ENCODE measurements around the gene GFER.
"Not testable (repeated sequence)": the region's sequence is repeated elsewhere in the genome, so short reads cannot be mapped to it uniquely, and the experiment has no call there.

Gene GFER

GRCh38 chr16:2008631-2009163, 24.7 kb downstream of the GFER start:
- DNase-seq: no peak

GRCh38 chr16:2009164-2009711, 25.2 kb downstream of the GFER start:
- no peak for DNase-seq

- peak in 1 of 2 experiments; percentile 57 for DNase-seq
Measured at GRCh38 chr16:2009791-2010510, 26.0 kb downstream of the GFER start, which contains the start of gene ZNF598. TSS of gene ZNF598 (minus strand) at chr16:2009821.

- not testable (repeated sequence) for DNase-seq
Measured at GRCh38 chr16:2011726-2012125, 27.7 kb downstream of the GFER start.

GRCh38 chr16:2013527-2013926, 29.5 kb downstream of the GFER start:
- DNase-seq: no peak

GRCh38 chr16:2015117-2015946, 31.3 kb downstream of the GFER start:
- no peak for DNase-seq

GRCh38 chr16:2015947-2016208, 31.9 kb downstream of the GFER start:
- DNase-seq: no peak

- DNase-seq: no peak
Measured at GRCh38 chr16:2016407-2016922, 32.5 kb downstream of the GFER start.

GRCh38 chr16:2019518-2019920, 35.5 kb downstream of the GFER start, which contains the start of gene NPW:
TSS of gene NPW (plus strand) at chr16:2019785.
- DNase-seq: no peak

GRCh38 chr16:2019921-2020831, 36.2 kb downstream of the GFER start:
- DNase-seq: no peak

GRCh38 chr16:2022723-2023091, 38.7 kb downstream of the GFER start:
- DNase-seq: no peak

GRCh38 chr16:2023092-2024031, 39.4 kb downstream of the GFER start:
- peak in 1 of 2 experiments; percentile 60 for DNase-seq

GRCh38 chr16:2024032-2024420, 40.0 kb downstream of the GFER start:
- no peak for DNase-seq

- DNase-seq: no peak
Measured at GRCh38 chr16:2025251-2025650, 41.3 kb downstream of the GFER start.

GRCh38 chr16:2025878-2026460, 42.0 kb downstream of the GFER start:
- DNase-seq: no peak

- no peak for DNase-seq
Measured at GRCh38 chr16:2026461-2027023, 42.5 kb downstream of the GFER start, which contains the start of gene NHERF2. TSS of gene NHERF2 (plus strand) at chr16:2026902. CDS start at chr16:2027006, 104 bp downstream.

GRCh38 chr16:2027024-2028010, 43.3 kb downstream of the GFER start:
- DNase-seq: no peak

- DNase-seq: no peak
Measured at GRCh38 chr16:2028146-2028545, 44.2 kb downstream of the GFER start.

- no peak for DNase-seq
Measured at GRCh38 chr16:2028620-2029220, 44.7 kb downstream of the GFER start.
